HepG2 (cell line): ENCODE results near the gene EEF1AKMT4. TPM values are rescaled to one million over a fixed set of nuclear protein-coding genes. Genes with fewer than 3 reads are reported as not detected.
A peak's percentile ranks its signal among the peaks of the same experiment; 100 is the strongest.

Experiments used
- CBX2 ChIP-seq, 2 experiments: fragments of 200-600 bp in 1 of 2; sonication (generic); formaldehyde crosslinking in 1 of 2; IDR thresholded peaks; 2 replicates each; pipeline versions ENCODE4 v1.7.0 to v1.8.1; 2018 to 2022; ENCODE audit warnings: low read depth in 2 of 2, low read length in 1 of 2, mild to moderate bottlenecking in 1 of 2, missing genetic modification reagents in 1 of 2
- GZF1 ChIP-seq: sonication (generic); formaldehyde crosslinking; IDR thresholded peaks from 2 replicates; pipeline ENCODE4 v1.5.1; 2020; ENCODE audit warnings: mild to moderate bottlenecking, missing genetic modification reagents
- KDM5A ChIP-seq: fragments of 200-600 bp; sonication (generic); IDR thresholded peaks from 2 replicates; pipeline ENCODE4 v1.7.0; 2018; ENCODE audit warnings: antibody characterized with exemption, mild to moderate bottlenecking, low read length, borderline replicate concordance
- MBD4 ChIP-seq: IDR thresholded peaks from 2 replicates; pipeline ENCODE4 v1.6.1; 2012; ENCODE audit warnings: low read length, inconsistent platforms, borderline replicate concordance
- ONECUT2 ChIP-seq: sonication (generic); formaldehyde crosslinking; IDR thresholded peaks from 2 replicates; pipeline ENCODE4 v1.4.0; 2020; ENCODE audit warnings: missing genetic modification reagents
- POLR2AphosphoS2 ChIP-seq: IDR thresholded peaks from 2 replicates; pipeline ENCODE4 v1.6.1; 2011; ENCODE audit warnings: low read depth, low read length, improper control_type of control experiment
- ZBTB20 ChIP-seq: sonication (generic); formaldehyde crosslinking; IDR thresholded peaks from 2 replicates; pipeline ENCODE4 v1.8.1; 2023; ENCODE audit warnings: missing genetic modification reagents, low read depth, mild to moderate bottlenecking, borderline replicate concordance
- ZNF605 ChIP-seq: sonication (generic); formaldehyde crosslinking; IDR thresholded peaks from 2 replicates; pipeline ENCODE4 v1.8.0; 2022; ENCODE audit warnings: mild to moderate bottlenecking, missing genetic modification reagents
- ZNF644 ChIP-seq: IDR thresholded peaks from 2 replicates; pipeline ENCODE4 v1.6.1; 2016; ENCODE audit warnings: low read depth
- ZNF7 ChIP-seq: IDR thresholded peaks from 2 replicates; pipeline ENCODE4 v1.6.1; 2016; ENCODE audit warnings: missing biosample characterization, missing genetic modification reagents
- ZZZ3 ChIP-seq: sonication (generic); formaldehyde crosslinking; IDR thresholded peaks from 2 replicates; pipeline ENCODE4 v1.4.0; 2020; ENCODE audit warnings: missing genetic modification reagents, mild to moderate bottlenecking, borderline replicate concordance
- polyA plus RNA-seq, 8 experiments: library from polyadenylated mRNA; depleted of rRNA in 3 of 8; stranded (reverse) in 7 of 8; unstranded in 1 of 8; fragments of >200 nt; fragmentation: Illumina TruSeq in 4 of 8; extraction: Trizol in 4 of 8; gene quantifications; 2 replicates each; pipeline versions ENCODE4 v1.2.1 to v1.2.3, GENCODE V29; 2011 to 2016; ENCODE audit warnings: low read depth in 4 of 8, missing spikeins in 1 of 8, mixed read lengths in 1 of 8; ENCODE audit not compliant: insufficient read depth in 1 of 8
- total RNA-seq, 5 experiments: library from RNA; depleted of rRNA; stranded (reverse); fragments of >200 nt; fragmentation: Illumina TruSeq; extraction: Trizol; gene quantifications; 2 replicates each; pipeline ENCODE4 v1.2.3, GENCODE V29; 2016; ENCODE audit warnings: low read depth in 1 of 5
- TF ChIP-seq, protein P1 (sequence below): sonication (generic); formaldehyde crosslinking; IDR thresholded peaks from 2 replicates; pipeline ENCODE4 v1.5.1; 2020; ENCODE audit warnings: missing genetic modification reagents, mild to moderate bottlenecking, borderline replicate concordance
- TF ChIP-seq, protein P2 (sequence below): sonication (generic); formaldehyde crosslinking; IDR thresholded peaks from 2 replicates; pipeline ENCODE4 v1.4.0; 2020; ENCODE audit warnings: missing genetic modification reagents, borderline replicate concordance
- TF ChIP-seq, protein P3 (sequence below): sonication (generic); formaldehyde crosslinking; IDR thresholded peaks from 2 replicates; pipeline ENCODE4 v1.9.0; 2022; ENCODE audit warnings: missing genetic modification reagents, mild to moderate bottlenecking, borderline replicate concordance
- TF ChIP-seq, protein P4 (sequence below): sonication (generic); formaldehyde crosslinking; IDR thresholded peaks from 2 replicates; pipeline ENCODE4 v1.4.0; 2020; ENCODE audit warnings: missing genetic modification reagents

Gene EEF1AKMT4
- total and polyA plus RNA-seq, 2 of the 13 experiments (the other 11 are each of a cell fraction or from before 2014, with no cell fraction given) = 13.1 to 15.8 TPM

DNA sequence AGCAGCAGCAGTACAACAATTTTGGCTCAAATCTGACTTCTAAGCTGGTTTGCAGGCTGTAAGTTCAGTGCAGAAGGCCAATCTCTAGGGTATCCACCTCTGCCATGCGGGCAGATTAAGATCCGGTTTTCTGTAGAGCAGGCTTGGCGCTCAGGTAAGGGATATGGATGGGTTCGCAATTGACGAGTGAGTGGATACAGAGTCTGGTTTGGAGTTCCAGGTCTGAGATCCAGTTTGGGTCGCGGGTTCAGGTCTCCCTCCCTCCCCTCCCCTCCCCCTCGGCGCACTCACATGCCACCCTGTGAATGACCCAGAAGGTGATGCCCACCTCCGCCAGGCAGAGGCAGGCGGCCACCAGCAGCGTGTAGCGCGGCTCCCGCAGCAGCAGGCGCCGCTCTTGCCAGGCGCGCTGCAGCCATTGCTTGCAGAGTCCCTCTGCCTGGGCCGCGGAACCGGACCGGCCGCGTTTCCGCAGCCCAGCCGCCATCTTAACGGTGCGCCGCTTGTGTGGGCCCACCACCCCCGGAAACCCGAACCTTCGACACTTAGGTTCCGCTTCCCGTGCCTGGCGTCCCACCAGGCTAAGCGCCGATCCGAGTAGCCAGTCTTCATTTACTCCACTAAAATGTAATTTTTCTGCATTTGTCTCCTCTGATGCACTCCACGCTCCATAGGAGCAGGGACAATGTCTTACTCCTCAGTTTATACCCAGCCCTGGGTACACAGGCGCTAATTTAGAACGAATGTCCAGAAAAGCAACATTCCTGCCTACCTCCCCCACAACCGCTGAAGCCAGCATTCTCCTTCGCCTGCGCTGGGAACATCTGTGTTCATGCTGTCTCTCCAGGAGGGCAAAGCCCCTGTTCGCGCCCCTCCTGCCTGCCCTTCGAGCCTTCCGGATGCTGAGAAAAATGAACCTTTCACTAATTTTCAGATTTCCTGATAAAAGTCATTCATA lies 739 bp upstream of the EEF1AKMT4 start, which contains the start of gene ALG3 (continued):
- TF ChIP-seq CBX2 (IDR thresholded peaks at IDR 0.05; ENCODE audit: low read depth, low read length) = no peak
- no peak for TF ChIP-seq CBX2 (CRISPR knock-in tag; IDR thresholded peaks at IDR 0.05; ENCODE audit: low read depth)
- 0 out of 2 replicates have a peak, but pooled peaks have one; percentile 19 for TF ChIP-seq ZNF7 (CRISPR knock-in tag)
- TF ChIP-seq KDM5A = peak; percentile 91
- TF ChIP-seq MBD4 = no peak
- TF ChIP-seq ZNF644 = no peak
- TF ChIP-seq, protein P1, sequence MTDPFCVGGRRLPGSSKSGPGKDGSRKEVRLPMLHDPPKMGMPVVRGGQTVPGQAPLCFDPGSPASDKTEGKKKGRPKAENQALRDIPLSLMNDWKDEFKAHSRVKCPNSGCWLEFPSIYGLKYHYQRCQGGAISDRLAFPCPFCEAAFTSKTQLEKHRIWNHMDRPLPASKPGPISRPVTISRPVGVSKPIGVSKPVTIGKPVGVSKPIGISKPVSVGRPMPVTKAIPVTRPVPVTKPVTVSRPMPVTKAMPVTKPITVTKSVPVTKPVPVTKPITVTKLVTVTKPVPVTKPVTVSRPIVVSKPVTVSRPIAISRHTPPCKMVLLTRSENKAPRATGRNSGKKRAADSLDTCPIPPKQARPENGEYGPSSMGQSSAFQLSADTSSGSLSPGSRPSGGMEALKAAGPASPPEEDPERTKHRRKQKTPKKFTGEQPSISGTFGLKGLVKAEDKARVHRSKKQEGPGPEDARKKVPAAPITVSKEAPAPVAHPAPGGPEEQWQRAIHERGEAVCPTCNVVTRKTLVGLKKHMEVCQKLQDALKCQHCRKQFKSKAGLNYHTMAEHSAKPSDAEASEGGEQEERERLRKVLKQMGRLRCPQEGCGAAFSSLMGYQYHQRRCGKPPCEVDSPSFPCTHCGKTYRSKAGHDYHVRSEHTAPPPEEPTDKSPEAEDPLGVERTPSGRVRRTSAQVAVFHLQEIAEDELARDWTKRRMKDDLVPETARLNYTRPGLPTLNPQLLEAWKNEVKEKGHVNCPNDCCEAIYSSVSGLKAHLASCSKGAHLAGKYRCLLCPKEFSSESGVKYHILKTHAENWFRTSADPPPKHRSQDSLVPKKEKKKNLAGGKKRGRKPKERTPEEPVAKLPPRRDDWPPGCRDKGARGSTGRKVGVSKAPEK (CRISPR knock-in tag) = peak; percentile 30; the same call in 1 of the 2 replicates
- no peak for TF ChIP-seq ZBTB20
- TF ChIP-seq POLR2AphosphoS2 = no peak
- TF ChIP-seq, protein P2, sequence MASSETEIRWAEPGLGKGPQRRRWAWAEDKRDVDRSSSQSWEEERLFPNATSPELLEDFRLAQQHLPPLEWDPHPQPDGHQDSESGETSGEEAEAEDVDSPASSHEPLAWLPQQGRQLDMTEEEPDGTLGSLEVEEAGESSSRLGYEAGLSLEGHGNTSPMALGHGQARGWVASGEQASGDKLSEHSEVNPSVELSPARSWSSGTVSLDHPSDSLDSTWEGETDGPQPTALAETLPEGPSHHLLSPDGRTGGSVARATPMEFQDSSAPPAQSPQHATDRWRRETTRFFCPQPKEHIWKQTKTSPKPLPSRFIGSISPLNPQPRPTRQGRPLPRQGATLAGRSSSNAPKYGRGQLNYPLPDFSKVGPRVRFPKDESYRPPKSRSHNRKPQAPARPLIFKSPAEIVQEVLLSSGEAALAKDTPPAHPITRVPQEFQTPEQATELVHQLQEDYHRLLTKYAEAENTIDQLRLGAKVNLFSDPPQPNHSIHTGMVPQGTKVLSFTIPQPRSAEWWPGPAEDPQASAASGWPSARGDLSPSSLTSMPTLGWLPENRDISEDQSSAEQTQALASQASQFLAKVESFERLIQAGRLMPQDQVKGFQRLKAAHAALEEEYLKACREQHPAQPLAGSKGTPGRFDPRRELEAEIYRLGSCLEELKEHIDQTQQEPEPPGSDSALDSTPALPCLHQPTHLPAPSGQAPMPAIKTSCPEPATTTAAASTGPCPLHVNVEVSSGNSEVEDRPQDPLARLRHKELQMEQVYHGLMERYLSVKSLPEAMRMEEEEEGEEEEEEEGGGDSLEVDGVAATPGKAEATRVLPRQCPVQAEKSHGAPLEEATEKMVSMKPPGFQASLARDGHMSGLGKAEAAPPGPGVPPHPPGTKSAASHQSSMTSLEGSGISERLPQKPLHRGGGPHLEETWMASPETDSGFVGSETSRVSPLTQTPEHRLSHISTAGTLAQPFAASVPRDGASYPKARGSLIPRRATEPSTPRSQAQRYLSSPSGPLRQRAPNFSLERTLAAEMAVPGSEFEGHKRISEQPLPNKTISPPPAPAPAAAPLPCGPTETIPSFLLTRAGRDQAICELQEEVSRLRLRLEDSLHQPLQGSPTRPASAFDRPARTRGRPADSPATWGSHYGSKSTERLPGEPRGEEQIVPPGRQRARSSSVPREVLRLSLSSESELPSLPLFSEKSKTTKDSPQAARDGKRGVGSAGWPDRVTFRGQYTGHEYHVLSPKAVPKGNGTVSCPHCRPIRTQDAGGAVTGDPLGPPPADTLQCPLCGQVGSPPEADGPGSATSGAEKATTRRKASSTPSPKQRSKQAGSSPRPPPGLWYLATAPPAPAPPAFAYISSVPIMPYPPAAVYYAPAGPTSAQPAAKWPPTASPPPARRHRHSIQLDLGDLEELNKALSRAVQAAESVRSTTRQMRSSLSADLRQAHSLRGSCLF (CRISPR knock-in tag) = no peak
- TF ChIP-seq ONECUT2 (CRISPR knock-in tag) = peak; percentile 44; the same call in 1 of the 2 replicates
- TF ChIP-seq ZNF605 = 0 out of 2 replicates have a peak, but pooled peaks have one; percentile 8
- TF ChIP-seq, protein P3, sequence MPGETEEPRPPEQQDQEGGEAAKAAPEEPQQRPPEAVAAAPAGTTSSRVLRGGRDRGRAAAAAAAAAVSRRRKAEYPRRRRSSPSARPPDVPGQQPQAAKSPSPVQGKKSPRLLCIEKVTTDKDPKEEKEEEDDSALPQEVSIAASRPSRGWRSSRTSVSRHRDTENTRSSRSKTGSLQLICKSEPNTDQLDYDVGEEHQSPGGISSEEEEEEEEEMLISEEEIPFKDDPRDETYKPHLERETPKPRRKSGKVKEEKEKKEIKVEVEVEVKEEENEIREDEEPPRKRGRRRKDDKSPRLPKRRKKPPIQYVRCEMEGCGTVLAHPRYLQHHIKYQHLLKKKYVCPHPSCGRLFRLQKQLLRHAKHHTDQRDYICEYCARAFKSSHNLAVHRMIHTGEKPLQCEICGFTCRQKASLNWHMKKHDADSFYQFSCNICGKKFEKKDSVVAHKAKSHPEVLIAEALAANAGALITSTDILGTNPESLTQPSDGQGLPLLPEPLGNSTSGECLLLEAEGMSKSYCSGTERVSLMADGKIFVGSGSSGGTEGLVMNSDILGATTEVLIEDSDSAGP (CRISPR knock-in tag) = peak; percentile 89
- 0 out of 2 replicates have a peak, but pooled peaks have one; percentile 53 for TF ChIP-seq GZF1
- TF ChIP-seq, protein P4, sequence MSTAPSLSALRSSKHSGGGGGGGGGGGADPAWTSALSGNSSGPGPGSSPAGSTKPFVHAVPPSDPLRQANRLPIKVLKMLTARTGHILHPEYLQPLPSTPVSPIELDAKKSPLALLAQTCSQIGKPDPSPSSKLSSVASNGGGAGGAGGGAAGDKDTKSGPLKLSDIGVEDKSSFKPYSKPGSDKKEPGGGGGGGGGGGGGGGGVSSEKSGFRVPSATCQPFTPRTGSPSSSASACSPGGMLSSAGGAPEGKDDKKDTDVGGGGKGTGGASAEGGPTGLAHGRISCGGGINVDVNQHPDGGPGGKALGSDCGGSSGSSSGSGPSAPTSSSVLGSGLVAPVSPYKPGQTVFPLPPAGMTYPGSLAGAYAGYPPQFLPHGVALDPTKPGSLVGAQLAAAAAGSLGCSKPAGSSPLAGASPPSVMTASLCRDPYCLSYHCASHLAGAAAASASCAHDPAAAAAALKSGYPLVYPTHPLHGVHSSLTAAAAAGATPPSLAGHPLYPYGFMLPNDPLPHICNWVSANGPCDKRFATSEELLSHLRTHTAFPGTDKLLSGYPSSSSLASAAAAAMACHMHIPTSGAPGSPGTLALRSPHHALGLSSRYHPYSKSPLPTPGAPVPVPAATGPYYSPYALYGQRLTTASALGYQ = peak; percentile 53
- TF ChIP-seq ZZZ3 = peak; percentile 71; the same call in 1 of the 2 replicates
